PC-3 (cell line): ENCODE results near the gene RPL13A.

Experiments
- CTCF ChIP-seq: fragments of 300-600 bp; sonication (generic); conservative IDR thresholded peaks from 2 replicates; pipeline ENCODE4 v1.5.1; 2017; ENCODE audit warnings: antibody characterized with exemption, low read depth, mild to moderate bottlenecking, low read length
- EZH2 ChIP-seq: fragments of 300-600 bp; sonication (generic); IDR thresholded peaks from one replicate; pipeline ENCODE4 v1.6.1; 2017; ENCODE audit warnings: antibody characterized with exemption, mild to moderate bottlenecking, low read length; ENCODE audit not compliant: unreplicated experiment

GRCh38 chr19:49490287-49491029 is 3.0 kb downstream of the RPL13A start:
- no peak for TF ChIP-seq CTCF
- TF ChIP-seq EZH2: no peak
